HG03097 (cell line): ENCODE measurements around the gene IGFBP2.
"Not testable (repeated sequence)": the region's sequence is repeated elsewhere in the genome, so short reads cannot be mapped to it uniquely, and the experiment has no call there.

Experiments used
- ATAC-seq: cut with Tn5 transposase; IDR thresholded peaks from one replicate; pipeline ENCODE4 v1.9.1; 2021; ENCODE audit not compliant: unreplicated experiment, low FRiP score

Gene IGFBP2

GRCh38 chr2:216632952-216633615 lies at the start of gene IGFBP2:
IGFBP2 (plus strand) TSS chr2:216633420; CDS start chr2:216633524, 104 bp downstream.
- ATAC-seq, result no peak

- ATAC-seq, result no peak
These were observed 49.6 kb upstream of the IGFBP2 start for GRCh38 chr2:216583606-216584005.

- ATAC-seq, result no peak
These were observed 49.1 kb upstream of the IGFBP2 start for GRCh38 chr2:216584112-216584511.

- ATAC-seq, result no peak
These were observed 47.8 kb upstream of the IGFBP2 start for GRCh38 chr2:216585441-216585840.

GRCh38 chr2:216588861-216589710 lies 44.1 kb upstream of the IGFBP2 start:
- ATAC-seq, result no peak

GRCh38 chr2:216589791-216590190 lies 43.4 kb upstream of the IGFBP2 start:
- ATAC-seq, result no peak

- no peak for ATAC-seq
These were observed 42.4 kb upstream of the IGFBP2 start for GRCh38 chr2:216590780-216591179.

GRCh38 chr2:216591480-216591879 lies 41.7 kb upstream of the IGFBP2 start:
- no peak for ATAC-seq

- ATAC-seq, result no peak
These were observed 39.1 kb upstream of the IGFBP2 start for GRCh38 chr2:216594081-216594480.

- ATAC-seq, result no peak
These were observed 36.8 kb upstream of the IGFBP2 start for GRCh38 chr2:216596236-216596979.

GRCh38 chr2:216596980-216597509 lies 36.2 kb upstream of the IGFBP2 start:
- no peak for ATAC-seq

- ATAC-seq, result not testable (repeated sequence)
These were observed 35.4 kb upstream of the IGFBP2 start for GRCh38 chr2:216597825-216598224.

GRCh38 chr2:216601632-216602409 lies 31.4 kb upstream of the IGFBP2 start:
- no peak for ATAC-seq

- ATAC-seq, result no peak
These were observed 30.0 kb upstream of the IGFBP2 start for GRCh38 chr2:216603010-216603883.

GRCh38 chr2:216603884-216604245 lies 29.4 kb upstream of the IGFBP2 start:
- no peak for ATAC-seq

GRCh38 chr2:216604458-216604857 lies 28.8 kb upstream of the IGFBP2 start:
- no peak for ATAC-seq

GRCh38 chr2:216606551-216607276 lies 26.5 kb upstream of the IGFBP2 start:
- peak; percentile 94 for ATAC-seq

- no peak for ATAC-seq
These were observed 26.0 kb upstream of the IGFBP2 start for GRCh38 chr2:216607277-216607560.

GRCh38 chr2:216608525-216608924 lies 24.7 kb upstream of the IGFBP2 start:
- ATAC-seq, result no peak
